Breast epithelium (tissue), 4 donors: Measurements from ENCODE around the gene CIB2. TPM values are rescaled to one million over a fixed set of nuclear protein-coding genes. Genes with fewer than 3 reads are reported as not detected.
"Not testable (repeated sequence)": the region's sequence is repeated elsewhere in the genome, so short reads cannot be mapped to it uniquely, and the experiment has no call there.

Source experiments
- DNase-seq, 2 donors: peaks; one replicate each; pipeline ENCODE4 v3.0.0-alpha.2; 2019; ENCODE audit warnings: low spot score in 2 of 2
- H3K27ac ChIP-seq, 2 donors: fragments of 200-600 bp; sonication (generic) in 1 of 2; one replicate each; pipeline ENCODE4 v1.5.1; 2016 to 2019; ENCODE audit warnings: mild to moderate bottlenecking in 1 of 2
- H3K27me3 ChIP-seq, 2 donors: fragments of 200-600 bp; sonication (generic) in 1 of 2; one replicate each; pipeline versions ENCODE4 v1.5.1 to v1.6.0; 2017 to 2019; ENCODE audit warnings: control low read depth in 1 of 2, mild to moderate bottlenecking in 1 of 2
- H3K36me3 ChIP-seq: fragments of 200-600 bp; one replicate; pipeline ENCODE4 v1.5.1; 2019
- H3K4me1 ChIP-seq, 2 donors: fragments of 200-600 bp; sonication (generic); one replicate each; pipeline ENCODE4 v1.5.1; 2016 to 2019; ENCODE audit warnings: control low read depth in 1 of 2
- H3K4me3 ChIP-seq, 3 donors: fragments of 200-600 bp; sonication (generic); 1 replicate in 2 of 3; 2 replicates in 1 of 3; pipeline ENCODE4 v1.5.1; 2016 to 2019; ENCODE audit warnings: mild to moderate bottlenecking in 3 of 3, moderate library complexity in 2 of 3
- H3K9me3 ChIP-seq, 2 donors: fragments of 200-600 bp; sonication (generic) in 1 of 2; one replicate each; pipeline ENCODE4 v1.5.1; 2016 to 2019; ENCODE audit warnings: control low read depth in 1 of 2
- POLR2A ChIP-seq: fragments of 450-650 bp; IDR thresholded peaks from one replicate; pipeline ENCODE4 v1.6.1; 2016; ENCODE audit warnings: antibody characterized with exemption, mild to moderate bottlenecking, moderate library complexity
- POLR2AphosphoS5 ChIP-seq, 3 donors: sonication (generic); formaldehyde crosslinking; IDR thresholded peaks; one replicate each; pipeline ENCODE4 v1.6.1; 2017; ENCODE audit warnings: antibody characterized with exemption in 3 of 3
- intact Hi-C: fragments of 100-400 bp; cut with DNase I; formaldehyde crosslinking; loops from one replicate; pipeline ENCODE4 v1.15.1; 2023; ENCODE audit warnings: low total_unique reads
- total RNA-seq, 3 donors: library from RNA; depleted of rRNA; stranded (reverse); fragments of >200 nt; gene quantifications; one replicate each; pipeline ENCODE4 v1.1.0, GENCODE V29; 2016
- TF ChIP-seq, protein P1 (sequence below), 3 donors: fragments of 450-650 bp; IDR thresholded peaks; one replicate each; pipeline ENCODE4 v1.5.1; 2016 to 2017; ENCODE audit warnings: antibody characterized with exemption in 3 of 3, mild to moderate bottlenecking in 3 of 3, moderate library complexity in 3 of 3

Gene CIB2
- total RNA-seq, 3 donors from 2014 or later, result 2.9 to 5.8 (median 4.9) TPM

DNA sequence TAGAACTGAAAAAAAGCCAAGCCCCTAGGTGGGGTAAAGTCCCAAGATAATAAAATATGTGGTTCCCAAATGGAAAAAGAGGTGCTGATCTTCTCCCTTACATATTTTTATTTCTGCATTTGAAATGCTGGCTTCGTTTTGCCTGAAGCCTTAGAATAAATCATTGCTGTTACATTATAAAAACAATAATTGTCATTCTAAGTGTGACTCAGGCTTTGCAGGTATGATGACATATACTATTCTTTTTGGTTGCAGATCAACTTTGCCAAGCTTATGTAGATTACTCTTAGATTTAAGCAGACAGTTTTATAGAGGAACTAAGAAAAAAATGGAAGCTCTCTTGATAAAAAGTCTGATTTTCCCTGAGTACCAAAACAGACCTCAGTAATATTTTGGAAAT is 25.4 kb upstream of the CIB2 start:
- H3K36me3 ChIP-seq, result no peaks in the 10 kb centered on the region

DNA sequence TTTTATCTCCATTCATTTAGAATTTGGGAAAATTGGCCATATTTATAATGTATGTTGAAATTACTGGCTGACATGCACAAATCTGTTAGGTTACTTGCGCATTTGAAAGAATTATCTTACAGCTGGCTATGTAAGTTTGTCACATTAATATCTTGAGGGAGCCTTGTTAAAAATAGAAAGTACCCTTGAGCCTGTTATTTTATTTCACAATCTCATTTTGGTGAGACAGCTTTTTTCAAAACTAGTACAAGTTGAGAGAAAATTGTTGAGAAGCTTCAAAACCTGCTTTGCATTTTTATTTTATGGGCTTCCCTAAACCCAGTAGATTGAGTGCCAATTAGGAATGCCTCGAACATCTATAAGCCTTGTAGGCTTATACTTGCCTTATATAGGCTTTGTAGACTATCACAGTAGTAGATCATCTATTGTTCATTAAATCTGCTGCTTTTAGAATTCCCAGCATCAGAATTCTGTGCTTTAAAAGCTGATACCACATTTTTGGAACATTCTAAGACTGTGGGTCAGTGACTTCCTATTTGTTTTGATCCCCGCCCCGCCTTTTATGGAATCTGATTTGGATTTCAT is 24.2 kb upstream of the CIB2 start:
- TF ChIP-seq POLR2A (no peak), POLR2AphosphoS5 (IDR thresholded peaks at IDR 0.05) (no peak)
- TF ChIP-seq, protein P1, sequence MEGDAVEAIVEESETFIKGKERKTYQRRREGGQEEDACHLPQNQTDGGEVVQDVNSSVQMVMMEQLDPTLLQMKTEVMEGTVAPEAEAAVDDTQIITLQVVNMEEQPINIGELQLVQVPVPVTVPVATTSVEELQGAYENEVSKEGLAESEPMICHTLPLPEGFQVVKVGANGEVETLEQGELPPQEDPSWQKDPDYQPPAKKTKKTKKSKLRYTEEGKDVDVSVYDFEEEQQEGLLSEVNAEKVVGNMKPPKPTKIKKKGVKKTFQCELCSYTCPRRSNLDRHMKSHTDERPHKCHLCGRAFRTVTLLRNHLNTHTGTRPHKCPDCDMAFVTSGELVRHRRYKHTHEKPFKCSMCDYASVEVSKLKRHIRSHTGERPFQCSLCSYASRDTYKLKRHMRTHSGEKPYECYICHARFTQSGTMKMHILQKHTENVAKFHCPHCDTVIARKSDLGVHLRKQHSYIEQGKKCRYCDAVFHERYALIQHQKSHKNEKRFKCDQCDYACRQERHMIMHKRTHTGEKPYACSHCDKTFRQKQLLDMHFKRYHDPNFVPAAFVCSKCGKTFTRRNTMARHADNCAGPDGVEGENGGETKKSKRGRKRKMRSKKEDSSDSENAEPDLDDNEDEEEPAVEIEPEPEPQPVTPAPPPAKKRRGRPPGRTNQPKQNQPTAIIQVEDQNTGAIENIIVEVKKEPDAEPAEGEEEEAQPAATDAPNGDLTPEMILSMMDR (IDR thresholded peaks at IDR 0.05), result no peak
- Histone ChIP-seq H3K9me3 (no peaks in the 10 kb centered on the region), H3K4me3 (peak overlapping the region in 2 of 3 donors; percentile 8 to 17), H3K27me3 (no peaks in the 10 kb centered on the region), H3K4me1 (peaks cover 0 to 13% of the 10 kb centered on the region in 2 donors), H3K36me3 (no peaks in the 10 kb centered on the region), H3K27ac (peak overlapping the region; percentile 46 to 50)
- DNase-seq, result no peak
- intact Hi-C loops, result no loop called here

More for the DNA sequence above, 25.4 kb upstream of the CIB2 start:
- DNase-seq, result no peak
- Histone ChIP-seq H3K4me1 (peaks cover 0 to 10% of the 10 kb centered on the region in 2 donors), H3K9me3 (no peaks in the 10 kb centered on the region), H3K27ac (no peak overlapping the region), H3K27me3 (no peaks in the 10 kb centered on the region), H3K4me3 (no peak overlapping the region)
- TF ChIP-seq, protein P1 (IDR thresholded peaks at IDR 0.05), result no peak
- TF ChIP-seq POLR2AphosphoS5 (IDR thresholded peaks at IDR 0.05) (no peak), POLR2A (no peak)
- intact Hi-C loops, result no loop called here

DNA sequence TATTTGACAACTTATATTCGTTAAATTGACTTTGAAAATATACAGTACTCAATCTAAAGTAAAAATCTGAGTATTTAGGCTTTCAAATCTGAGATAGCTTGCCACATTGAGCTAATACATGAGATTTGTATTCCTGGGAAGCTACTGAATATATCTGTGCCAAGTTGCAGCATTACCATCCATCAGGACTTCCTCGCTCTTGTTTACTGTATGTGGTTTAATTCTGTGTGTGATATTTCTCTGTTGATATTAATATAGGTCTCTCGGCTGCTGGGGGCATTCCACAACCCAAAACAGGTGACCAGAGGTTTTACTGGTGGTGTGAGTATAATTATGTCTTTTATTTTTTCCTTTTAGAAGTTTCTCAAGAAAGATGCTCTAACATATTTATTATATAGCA is 23.7 kb upstream of the CIB2 start:
- no peaks in the 10 kb centered on the region for H3K27me3 ChIP-seq
- H3K4me3 ChIP-seq, result no peak overlapping the region
- TF ChIP-seq POLR2A, result no peak
- no peaks in the 10 kb centered on the region for H3K9me3 ChIP-seq
- intact Hi-C loops, result no loop called here
- peaks cover 0 to 18% of the 10 kb centered on the region in 2 donors for H3K4me1 ChIP-seq
- DNase-seq, result no peak
- H3K27ac ChIP-seq, result no peak overlapping the region
- H3K36me3 ChIP-seq, result no peaks in the 10 kb centered on the region

DNA sequence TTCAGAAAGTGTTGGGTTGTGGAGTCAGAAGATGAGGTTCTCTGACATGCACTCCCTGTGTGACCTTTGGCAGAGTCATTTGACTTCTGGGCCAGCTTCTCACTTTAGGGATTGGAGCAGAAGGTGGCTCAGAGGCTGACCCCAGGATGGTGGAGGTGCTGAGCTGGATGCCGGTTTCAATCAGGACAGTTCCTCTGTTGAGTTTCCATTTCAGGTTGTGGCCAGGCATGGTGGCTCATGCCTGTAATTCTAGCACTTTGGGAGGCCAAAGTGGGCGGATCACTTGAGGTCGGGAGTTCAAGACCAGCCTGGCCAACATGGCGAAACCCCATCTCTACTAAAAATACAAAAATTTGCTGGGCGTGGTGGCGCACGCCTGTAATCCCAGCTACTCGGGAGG is 19.8 kb upstream of the CIB2 start:
- DNase-seq, H3K4me3 ChIP-seq, H3K27me3 ChIP-seq, intact Hi-C loops, H3K9me3 ChIP-seq, H3K27ac ChIP-seq, H3K36me3 ChIP-seq: not testable (repeated sequence)
- H3K4me1 ChIP-seq, result peaks cover 0 to 14% of the 10 kb centered on the region in 2 donors

DNA sequence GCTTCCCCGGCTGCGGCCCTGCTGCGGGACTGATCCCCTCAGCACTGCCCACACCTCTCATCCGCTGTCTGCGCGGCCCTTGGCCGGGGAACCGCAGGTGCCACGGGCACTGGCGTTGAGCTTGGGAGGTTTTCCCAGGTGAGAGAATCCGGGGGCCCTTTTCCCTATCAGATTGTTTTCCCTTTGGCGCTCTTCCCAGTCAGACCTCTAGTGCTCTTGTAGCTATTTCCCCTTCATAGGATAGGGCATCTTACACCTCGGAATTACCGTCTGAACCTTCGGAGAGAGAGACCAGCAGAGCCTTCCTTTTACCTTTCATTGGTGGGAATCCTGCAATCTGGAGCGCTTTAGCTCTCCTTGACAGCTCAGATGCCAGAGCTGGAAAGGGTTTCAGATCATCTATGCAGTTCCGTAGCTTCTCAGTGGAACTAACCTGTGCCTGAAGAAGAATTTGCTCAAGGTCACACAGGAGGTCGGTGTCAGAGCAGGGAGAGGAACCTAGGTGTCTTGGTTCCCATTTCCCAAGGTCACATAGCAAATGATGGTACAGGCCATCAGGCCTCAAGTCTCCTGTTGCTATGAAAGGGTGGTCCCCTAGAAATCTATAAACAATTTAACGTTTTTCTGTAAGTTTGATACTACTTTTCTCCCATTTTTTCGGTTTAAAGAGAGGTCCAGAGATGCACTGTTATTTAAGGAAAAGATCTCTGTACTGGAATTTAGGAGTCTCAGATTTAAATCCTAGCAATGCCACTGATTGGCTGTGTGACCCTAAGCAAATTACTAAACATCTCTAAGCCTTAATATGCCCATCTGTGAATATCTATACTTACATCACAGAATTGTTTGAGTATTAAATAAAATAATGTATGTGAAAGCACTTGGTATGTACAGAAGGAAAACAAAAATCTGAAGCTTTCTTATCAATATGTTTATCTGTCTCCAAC is 18.8 kb upstream of the CIB2 start:
- Histone ChIP-seq H3K9me3 (no peaks in the 10 kb centered on the region), H3K27ac (peak overlapping the region; percentile 79 to 81), H3K27me3 (no peaks in the 10 kb centered on the region), H3K36me3 (no peaks in the 10 kb centered on the region), H3K4me3 (peak overlapping the region; percentile 73 to 91 (median 85)), H3K4me1 (peaks cover 0 to 14% of the 10 kb centered on the region in 2 donors)
- TF ChIP-seq, protein P1 (IDR thresholded peaks at IDR 0.05), result no peak
- TF ChIP-seq POLR2A (no peak), POLR2AphosphoS5 (IDR thresholded peaks at IDR 0.05) (no peak)
- no peak for DNase-seq
- intact Hi-C loops, result loop anchor here (2.0 kb wide), 1 partner anchor 47 kb away; no protein-coding TSS in a partner anchor
